ENCODE data around the gene TPK1. TPM values are rescaled to one million over a fixed set of nuclear protein-coding genes. Genes with fewer than 3 reads are reported as not detected.

The TPK1 gene
- total and polyA plus RNA-seq, 2 of the 8 experiments (the other 6 are each of a cell fraction or from before 2014, with no cell fraction given) = 1.9 to 2.7 TPM

- Histone ChIP-seq H2BK120ac (replicated peaks; ENCODE audit: low read depth, low read length) (no peak overlapping the region), H3K23me2 (ENCODE audit: low read depth, low read length) (no peaks in the 10 kb centered on the region), H4K8ac (ENCODE audit: extremely low read depth, insufficient read depth, low read length) (no peak overlapping the region), H2BK5ac (ENCODE audit: low read depth, low read length) (no peak overlapping the region), H3K9me3 (ENCODE audit: insufficient read depth in 2 of 2, low read depth in 1 of 2, low read length in 1 of 2) (no peaks in the 10 kb centered on the region), H3K4me3 (ENCODE audit: extremely low read depth in 1 of 4, insufficient read depth in 2 of 4, low read depth in 3 of 4, low read length in 4 of 4) (no peak overlapping the region), H4K5ac (ENCODE audit: insufficient read length, low read depth, low read length) (no peak overlapping the region), H3K4ac (replicated peaks; ENCODE audit: insufficient read length, low read depth, low read length) (no peak overlapping the region), H3K18ac (ENCODE audit: extremely low read depth, low read length) (no peak overlapping the region), H3K27me3 (replicated peaks in 1 of 4; ENCODE audit: control insufficient read depth in 3 of 4, extremely low read depth in 1 of 4, insufficient read depth in 3 of 4, low read length in 3 of 4) (no peaks in the 10 kb centered on the region), H3K4me2 (ENCODE audit: insufficient read depth in 1 of 2, low read depth in 2 of 2, low read length in 2 of 2) (no peak overlapping the region), H3K27ac (ENCODE audit: low read depth, low read length) (no peak overlapping the region), H3K56ac (replicated peaks; ENCODE audit: insufficient read length, low read depth, low read length) (no peak overlapping the region), H4K91ac (replicated peaks; ENCODE audit: insufficient read length, low read length) (no peak overlapping the region), H3K4me1 (replicated peaks in 1 of 4; ENCODE audit: control insufficient read depth in 3 of 4, insufficient read depth in 4 of 4, low read length in 3 of 4) (no peaks in the 10 kb centered on the region), H2BK20ac (ENCODE audit: low read length) (no peak overlapping the region), H3K14ac (ENCODE audit: insufficient read length) (no peak overlapping the region), H2AK5ac (ENCODE audit: low read depth, low read length) (no peak overlapping the region), H2BK15ac (ENCODE audit: low read length) (no peak overlapping the region), H4K20me1 (replicated peaks in 1 of 2; ENCODE audit: control insufficient read depth in 1 of 2, insufficient read depth in 2 of 2, low read length in 2 of 2) (no peaks in the 10 kb centered on the region), H3K79me2 (ENCODE audit: control insufficient read depth in 1 of 2, insufficient read depth in 2 of 2, low read length in 2 of 2) (no peaks in the 10 kb centered on the region), H3K9ac (replicated peaks in 1 of 4; ENCODE audit: extremely low read depth in 1 of 4, low read depth in 3 of 4, low read length in 3 of 4) (no peak overlapping the region), H3K36me3 (ENCODE audit: control insufficient read depth in 2 of 4, insufficient read depth in 4 of 4, low read length in 3 of 4) (no peaks in the 10 kb centered on the region), H2AFZ (ENCODE audit: low read length) (no peak overlapping the region), H3K79me1 (ENCODE audit: low read depth, low read length) (no peaks in the 10 kb centered on the region), H2BK12ac (ENCODE audit: low read depth, low read length) (no peak overlapping the region), H3K23ac (ENCODE audit: insufficient read length) (no peak overlapping the region)
- ChIA-PET CTCF (ENCODE audit: partially characterized antibody) (interaction anchor here (0.6 to 1.3 kb wide), 2 partner anchors 13 to 116 kb away, joined by 3 read pairs; no protein-coding TSS in a partner anchor), POLR2A (ENCODE audit: partially characterized antibody) (no interaction called here)
- DNase-seq (ENCODE audit: low read depth in 1 of 2, low spot score in 2 of 2) (no peak), FAIRE-seq (no peak)
- TF ChIP-seq POLR2A (IDR thresholded peaks at IDR 0.05; ENCODE audit: control extremely low read depth in 1 of 2, low read depth in 2 of 2, low read length in 2 of 2) = no peak
- TF ChIP-seq GTF2F1 (IDR thresholded peaks at IDR 0.05; ENCODE audit: borderline replicate concordance, low read depth, low read length) = no peak
- no peak for TF ChIP-seq ATF2 (IDR thresholded peaks at IDR 0.05; ENCODE audit: low read length)
- TF ChIP-seq RBBP5 (IDR thresholded peaks at IDR 0.05; ENCODE audit: borderline replicate concordance, low read depth, low read length) = no peak
- TF ChIP-seq ASH2L (IDR thresholded peaks at IDR 0.05; ENCODE audit: low read length) = no peak
- TF ChIP-seq NANOG (IDR thresholded peaks at IDR 0.05; ENCODE audit: insufficient read depth, low read depth, low read length, poor library complexity, severe bottlenecking) = no peak
- 96% methylated on average over 1 of the region's 1 CpG; no CpG with 5 or more reads in 1 of the 2 experiments for WGBS, 2 experiments (ENCODE audit: extremely low coverage in 1 of 2, insufficient coverage in 1 of 2, insufficient read length in 1 of 2, insufficient replicate concordance in 2 of 2, low coverage in 1 of 2, low lambda C conversion rate in 2 of 2, missing lambda C conversion rate in 1 of 2)
Observed at GRCh38 chr7:144547888-144548287, 288.0 kb downstream of the TPK1 start.

All from H1 (cell line).